MV-4-11 (cell line): ENCODE data around the gene DIP2C.

Experiments used
- DNase-seq: peaks from one replicate; lab custom pipeline; 2025; lab: John Stamatoyannopoulos, UW

DIP2C gene

GRCh38 chr10:386771-387592 lies 302.5 kb downstream of the DIP2C start:
- DNase-seq = peak; percentile 11

- DNase-seq = no peak
Observed at GRCh38 chr10:385571-386300, 303.7 kb downstream of the DIP2C start.

GRCh38 chr10:384538-385305 lies 304.7 kb downstream of the DIP2C start:
- DNase-seq = no peak

GRCh38 chr10:383519-383918 lies 305.9 kb downstream of the DIP2C start:
- no peak for DNase-seq

GRCh38 chr10:381805-382204 lies 307.7 kb downstream of the DIP2C start:
- DNase-seq = no peak

- no peak for DNase-seq
Observed at GRCh38 chr10:381346-381745, 308.1 kb downstream of the DIP2C start.

DNA sequence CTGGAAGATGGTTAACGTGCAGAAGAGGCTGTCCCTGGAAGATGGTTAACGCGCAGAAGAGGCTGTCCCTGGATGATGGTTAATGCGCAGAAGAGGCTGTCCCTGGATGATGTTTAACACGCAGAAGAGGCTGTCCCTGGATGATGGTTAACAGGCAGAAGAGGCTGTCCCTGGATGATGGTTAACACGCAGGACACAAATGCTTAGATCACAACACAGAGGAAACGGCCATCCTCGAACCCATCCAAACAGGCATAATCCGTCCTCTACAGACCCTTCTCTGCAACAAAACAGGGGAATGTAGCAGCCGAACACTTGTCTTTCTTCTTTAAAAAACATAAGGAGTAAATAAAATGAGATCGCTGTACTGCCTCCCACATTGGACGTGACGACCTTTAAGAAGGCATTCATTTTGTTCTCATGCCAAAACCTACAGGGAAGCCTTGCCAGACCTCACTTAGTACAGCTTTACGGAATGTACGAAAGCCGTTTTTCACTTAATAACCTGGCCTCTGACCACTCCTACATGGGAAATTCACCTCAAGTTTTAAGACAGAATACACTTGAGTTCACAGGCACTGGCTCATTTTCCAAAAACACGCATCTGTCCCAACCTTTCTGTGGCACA lies 309.0 kb downstream of the DIP2C start:
- no peak for DNase-seq

GRCh38 chr10:378930-379704 lies 310.4 kb downstream of the DIP2C start:
- no peak for DNase-seq

DNA sequence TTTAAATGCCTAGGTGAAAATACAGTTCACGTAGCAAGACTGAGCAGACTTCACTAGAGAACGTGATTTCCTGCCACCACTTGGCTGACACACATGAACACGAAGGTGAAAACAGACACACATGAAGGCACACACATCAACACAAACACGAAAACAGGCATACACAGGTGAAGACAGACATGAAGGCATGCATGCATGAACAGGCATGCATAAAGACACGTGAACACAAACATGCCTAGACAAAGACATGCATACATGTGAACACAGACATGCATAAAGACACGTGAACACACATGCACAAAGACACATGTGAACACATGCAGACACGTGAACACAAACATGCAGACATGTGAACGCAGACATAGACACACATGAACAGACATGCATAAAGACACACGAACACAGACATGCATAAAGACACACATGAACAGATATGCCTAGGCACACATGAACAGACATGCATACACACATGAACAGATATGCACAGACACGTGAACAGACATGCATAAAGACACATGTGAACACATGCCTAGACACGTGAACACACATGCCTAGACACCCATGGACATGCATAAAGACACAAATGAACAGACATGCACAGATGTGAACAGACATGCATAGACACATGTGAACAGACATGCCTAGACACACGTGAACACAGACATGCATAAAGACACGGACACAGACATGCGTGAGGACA lies 311.1 kb downstream of the DIP2C start:
- DNase-seq = no peak

- no peak for DNase-seq
Observed at GRCh38 chr10:377228-377627, 312.2 kb downstream of the DIP2C start.

- DNase-seq = no peak
Observed at GRCh38 chr10:375815-376505, 313.5 kb downstream of the DIP2C start.

GRCh38 chr10:374354-374753 lies 315.1 kb downstream of the DIP2C start:
- DNase-seq = no peak

DNA sequence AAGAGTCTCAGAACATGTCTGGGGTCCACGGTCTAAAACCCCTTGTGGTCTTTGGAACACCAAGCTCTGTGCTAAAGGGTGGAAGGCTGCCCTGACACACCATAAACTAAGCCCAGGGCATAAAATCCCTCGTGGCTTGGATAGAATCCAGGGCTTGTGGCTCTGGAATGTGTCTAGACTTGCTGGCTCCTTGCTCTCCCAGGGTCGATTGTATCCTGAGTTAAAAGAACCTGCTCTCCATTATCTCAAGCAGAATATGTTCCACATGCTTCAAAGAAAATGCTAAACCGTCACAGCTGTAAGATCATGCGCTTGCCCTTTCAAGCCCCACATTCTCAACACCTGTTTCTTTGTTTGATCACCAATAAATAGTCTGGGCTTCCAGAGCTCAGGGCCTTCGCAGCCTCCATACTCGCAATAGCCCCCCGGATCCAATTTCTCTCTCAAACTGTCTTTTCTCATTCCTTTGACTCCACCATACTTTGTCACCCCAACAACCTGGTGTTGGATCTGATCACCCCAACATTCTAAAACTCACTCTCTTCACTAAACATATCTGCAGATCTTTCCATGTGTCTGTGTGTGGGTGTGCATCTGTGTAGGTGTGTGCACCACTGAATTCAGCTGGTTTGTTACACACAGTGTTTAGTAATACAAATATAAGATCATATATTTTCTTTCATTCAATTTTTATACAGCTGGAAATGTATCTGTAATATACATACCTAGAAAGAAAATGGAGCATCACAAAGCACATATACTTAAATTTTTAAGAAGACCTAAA lies 315.8 kb downstream of the DIP2C start:
- DNase-seq = no peak

GRCh38 chr10:373015-373414 lies 316.5 kb downstream of the DIP2C start:
- no peak for DNase-seq

DNA sequence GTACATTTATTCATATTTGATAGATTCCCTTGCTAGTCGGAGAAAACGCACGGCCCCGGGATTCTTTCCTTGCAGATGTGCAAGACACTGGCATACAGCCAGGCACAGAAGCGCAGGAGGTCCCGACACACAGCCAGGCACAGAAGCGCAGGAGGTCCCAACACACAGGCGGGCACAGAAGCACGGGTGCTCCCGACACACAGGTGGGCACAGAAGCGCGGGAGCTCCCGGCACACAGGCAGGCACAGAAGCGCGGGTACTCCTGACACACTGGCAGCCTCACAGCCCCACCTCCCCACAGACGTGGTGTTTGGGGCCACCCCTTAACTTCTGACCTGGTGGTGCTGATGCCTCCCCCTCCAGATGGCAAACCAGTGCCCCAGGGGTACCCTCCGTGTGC lies 316.9 kb downstream of the DIP2C start:
- no peak for DNase-seq

- DNase-seq = no peak
Observed at GRCh38 chr10:371515-371914, 318.0 kb downstream of the DIP2C start.

GRCh38 chr10:370449-370825 lies 319.0 kb downstream of the DIP2C start:
- no peak for DNase-seq

GRCh38 chr10:369684-370448 lies 319.6 kb downstream of the DIP2C start:
- DNase-seq = no peak

DNA sequence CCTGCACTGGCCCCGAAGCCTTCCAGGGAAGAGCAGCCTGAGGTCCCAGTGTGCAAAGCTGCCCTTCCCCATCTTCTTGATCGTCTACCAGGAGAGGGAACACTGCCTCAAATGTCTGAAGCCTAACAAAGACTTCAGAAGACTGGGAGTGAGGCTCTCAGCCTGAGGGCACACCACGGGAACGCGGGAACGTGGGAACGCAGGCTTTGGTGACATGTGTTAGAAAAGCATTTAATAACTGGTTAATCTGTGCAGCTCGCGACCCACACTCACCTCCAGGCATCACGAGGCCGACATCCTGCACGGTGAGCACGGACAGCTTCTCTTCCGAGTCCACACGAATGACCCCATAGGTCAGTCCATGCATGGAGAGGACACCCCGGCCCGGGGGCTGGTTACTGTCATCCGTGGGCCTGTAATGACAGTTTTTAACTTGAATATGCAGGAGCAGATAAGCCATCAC lies 320.2 kb downstream of the DIP2C start:
- DNase-seq = no peak
